GM18505 (cell line): ENCODE measurements around the gene LNPK.
"Not testable (repeated sequence)": the region's sequence is repeated elsewhere in the genome, so short reads cannot be mapped to it uniquely, and the experiment has no call there.

Experiments
- ATAC-seq: cut with Tn5 transposase; IDR thresholded peaks from one replicate; pipeline ENCODE4 v1.9.1; 2021; ENCODE audit not compliant: unreplicated experiment
- POLR2A ChIP-seq: IDR thresholded peaks from 4 replicates; pipeline ENCODE4 v1.6.1; 2011; ENCODE audit warnings: borderline replicate concordance; ENCODE audit not compliant: insufficient read depth, insufficient read length; ENCODE audit errors: extremely low read depth

The LNPK gene

GRCh38 chr2:175950512-175950911 lies 51.6 kb downstream of the LNPK start:
- TF ChIP-seq POLR2A, result no peak
- ATAC-seq, result no peak

DNA sequence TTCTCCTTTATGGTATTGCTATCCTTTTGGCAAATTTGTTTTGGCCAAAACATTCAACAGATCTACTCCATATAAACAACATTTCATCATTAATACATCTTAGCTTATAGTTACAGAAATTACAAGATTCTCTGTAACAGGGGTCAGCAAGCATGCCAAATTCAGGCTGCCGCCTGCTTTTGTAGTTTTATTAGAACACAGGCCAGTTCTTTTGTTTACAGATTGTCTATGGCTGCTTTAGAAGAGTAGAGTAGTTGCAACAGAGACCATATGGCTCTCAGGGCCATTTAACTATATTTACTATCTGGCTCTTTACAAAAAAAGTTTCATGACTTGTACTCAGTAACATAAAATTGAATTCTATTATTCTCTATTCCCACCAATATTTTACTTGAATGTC lies 53.9 kb downstream of the LNPK start:
- no peak for ATAC-seq

DNA sequence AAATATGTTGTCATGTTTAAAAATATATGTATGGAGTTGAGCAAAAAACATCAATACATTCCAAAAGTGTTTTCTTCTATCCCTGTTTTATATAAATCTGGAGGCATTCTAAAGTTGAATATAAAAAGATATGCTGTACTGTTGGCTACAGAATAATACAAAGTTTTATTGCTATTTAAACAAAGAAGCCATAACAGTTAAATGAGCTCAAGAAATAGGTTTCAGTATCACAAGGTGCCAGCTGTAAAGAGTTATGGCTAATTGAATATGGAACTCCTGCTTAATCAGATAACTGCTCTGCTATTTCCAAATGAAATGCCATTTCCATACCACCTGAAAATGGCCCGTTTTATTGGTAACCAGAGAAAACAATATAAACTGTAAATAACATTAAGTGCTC lies 55.0 kb downstream of the LNPK start:
- ATAC-seq, result no peak
- no peak for TF ChIP-seq POLR2A

More for the DNA sequence above, 53.9 kb downstream of the LNPK start:
- no peak for TF ChIP-seq POLR2A

- no peak for TF ChIP-seq POLR2A
- ATAC-seq, result no peak
Observed at GRCh38 chr2:175941699-175942098, 60.4 kb downstream of the LNPK start.

DNA sequence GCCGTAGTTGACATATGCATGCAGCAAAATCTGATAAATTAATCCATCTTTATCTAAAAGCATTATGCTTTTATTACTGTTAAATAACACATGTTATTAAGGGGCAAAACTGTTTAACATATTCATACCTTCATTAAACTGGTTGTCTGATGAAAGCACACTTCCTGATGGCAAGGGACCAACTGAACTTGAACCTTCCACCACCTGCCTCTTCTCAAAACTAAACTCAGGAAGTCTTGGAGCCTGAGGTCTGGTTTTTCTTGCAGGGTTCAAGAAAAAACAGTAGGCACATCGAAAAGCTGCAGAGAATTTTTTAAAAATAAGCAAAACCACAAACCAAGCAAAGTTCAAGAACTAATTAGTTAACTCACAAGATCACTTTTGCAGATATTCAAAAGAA lies 64.9 kb downstream of the LNPK start:
- no peak for TF ChIP-seq POLR2A
- ATAC-seq, result no peak

GRCh38 chr2:175935289-175936181 lies 66.5 kb downstream of the LNPK start:
- no peak for ATAC-seq
- no peak for TF ChIP-seq POLR2A

DNA sequence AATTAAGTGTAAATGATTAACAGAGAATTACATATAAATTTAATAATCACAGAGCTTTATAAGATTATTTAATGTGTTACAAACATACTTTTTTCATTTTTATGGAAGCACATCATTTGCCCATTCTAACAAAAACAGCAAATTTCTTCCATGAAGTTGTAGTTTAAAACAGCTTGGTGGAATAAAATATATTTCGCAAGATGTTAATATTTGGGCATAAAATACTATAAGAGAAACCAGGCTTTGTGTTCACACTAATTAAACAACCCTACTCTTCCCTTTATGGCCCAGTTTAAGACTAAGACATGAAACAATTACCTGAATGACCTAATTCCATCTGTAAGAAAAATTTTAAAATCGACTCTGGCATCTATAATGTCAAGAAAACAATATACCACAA lies 69.4 kb downstream of the LNPK start:
- no peak for ATAC-seq

GRCh38 chr2:175931805-175932204 lies 70.3 kb downstream of the LNPK start:
- ATAC-seq, result no peak

More for the DNA sequence above, 69.4 kb downstream of the LNPK start:
- TF ChIP-seq POLR2A, result no peak

GRCh38 chr2:175930504-175930903 lies 71.6 kb downstream of the LNPK start:
- ATAC-seq, result no peak
- TF ChIP-seq POLR2A, result no peak

More at GRCh38 chr2:175931805-175932204, 70.3 kb downstream of the LNPK start:
- TF ChIP-seq POLR2A, result no peak

DNA sequence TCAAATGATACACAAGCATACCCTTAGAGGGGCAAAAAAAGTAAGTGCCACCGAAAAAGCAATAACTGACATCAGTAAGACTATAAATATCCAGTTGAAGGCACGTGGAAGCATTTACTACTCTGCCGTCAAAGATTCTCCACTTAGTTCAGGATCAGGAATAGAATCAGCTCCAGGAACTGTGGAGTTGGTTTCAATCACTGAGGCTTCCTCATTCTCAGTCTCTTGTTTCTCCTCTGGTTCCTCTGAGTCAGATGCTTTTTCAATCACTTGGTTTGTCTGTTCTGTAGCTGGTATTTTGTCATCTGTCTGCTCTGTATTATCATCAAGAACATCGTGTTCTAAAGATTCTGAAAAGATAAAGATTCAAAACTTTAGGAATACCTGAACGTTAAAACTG lies 72.2 kb downstream of the LNPK start:
- no peak for ATAC-seq
- no peak for TF ChIP-seq POLR2A

DNA sequence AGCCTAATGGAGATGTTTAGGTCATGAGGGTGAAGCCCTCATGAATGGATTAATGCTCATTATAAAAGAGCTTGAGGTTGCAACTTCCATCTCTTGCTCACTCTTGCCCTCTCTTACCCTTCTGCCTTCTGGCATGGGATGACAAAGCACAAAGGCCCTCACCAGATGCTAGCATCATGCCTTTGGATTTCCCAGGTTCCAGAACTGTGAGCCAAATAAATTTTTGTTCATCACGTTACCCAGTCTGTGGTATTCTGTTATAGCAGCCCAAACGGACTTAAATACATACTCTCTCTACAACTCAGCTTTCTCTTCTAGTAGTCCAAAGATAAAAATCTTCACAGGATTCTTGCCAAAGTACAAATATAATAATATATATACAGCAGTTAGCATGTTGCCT lies 75.8 kb downstream of the LNPK start:
- no peak for TF ChIP-seq POLR2A
- no peak for ATAC-seq

DNA sequence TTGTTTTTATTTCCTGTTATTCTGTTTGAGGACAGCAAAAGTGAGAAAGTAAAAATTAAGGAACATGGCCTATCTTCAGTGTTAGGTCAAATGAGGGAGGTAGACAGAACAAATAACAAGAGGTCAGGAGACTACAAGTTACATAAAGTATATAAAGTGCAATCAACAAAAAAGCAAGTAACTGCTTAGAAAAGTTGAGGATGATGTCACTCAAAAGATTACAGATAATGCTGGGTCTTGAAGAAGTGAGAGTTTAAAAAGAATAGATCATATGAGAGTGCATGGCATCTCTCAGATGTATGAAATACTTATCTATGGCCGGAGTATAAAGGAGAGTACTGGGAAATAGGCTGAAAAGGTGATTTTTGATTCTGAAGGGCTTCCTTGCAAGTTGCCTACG lies 79.9 kb downstream of the LNPK start:
- no peak for ATAC-seq
- TF ChIP-seq POLR2A, result no peak

- TF ChIP-seq POLR2A, result no peak
- ATAC-seq, result no peak
Observed at GRCh38 chr2:175918935-175919334, 83.1 kb downstream of the LNPK start.

GRCh38 chr2:175914846-175915245 lies 87.2 kb downstream of the LNPK start:
- TF ChIP-seq POLR2A, result no peak
- ATAC-seq, result no peak

DNA sequence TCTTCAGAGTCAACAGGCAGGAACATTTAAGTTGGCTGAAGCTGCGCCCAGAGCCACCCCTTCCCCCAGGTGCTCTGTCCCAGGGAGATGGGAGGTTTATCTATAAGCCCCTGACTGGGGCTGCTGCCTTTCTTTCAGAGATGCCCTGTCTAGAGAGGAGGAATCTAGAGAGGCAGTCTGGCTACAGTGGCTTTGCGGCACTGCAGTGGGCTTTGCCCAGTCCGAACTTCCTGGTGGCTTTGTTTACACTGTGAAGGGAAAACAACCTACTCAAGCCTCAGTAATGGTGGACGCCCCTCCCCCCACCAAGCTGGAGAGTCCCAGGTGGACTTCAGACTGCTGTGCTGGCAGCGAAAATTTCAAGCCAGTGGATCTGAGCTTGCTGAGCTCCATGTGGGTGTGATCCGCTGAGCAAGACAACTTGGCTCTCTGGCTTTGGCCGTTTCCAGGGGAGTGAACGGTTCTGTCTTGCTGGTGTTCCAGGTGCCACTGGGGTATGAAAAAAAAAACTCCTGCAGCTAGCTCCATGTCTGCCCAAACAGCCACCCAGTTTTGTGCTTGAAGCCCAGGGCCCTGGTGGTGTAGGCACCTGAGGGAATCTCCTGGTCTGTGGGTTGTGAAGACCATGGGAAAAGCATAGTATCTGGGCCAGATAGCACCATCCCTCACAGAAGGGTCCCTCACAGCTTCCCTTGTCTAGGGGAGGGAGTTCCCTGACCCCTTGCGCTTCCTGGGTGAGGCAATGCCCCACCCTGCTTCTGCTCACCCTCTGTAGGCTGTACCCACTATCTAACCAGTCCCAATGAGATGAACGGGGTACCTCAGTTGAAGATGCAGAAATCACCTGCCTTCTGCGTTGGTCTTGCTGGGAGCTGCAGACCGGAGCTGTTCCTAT lies 88.0 kb downstream of the LNPK start:
- ATAC-seq, result not testable (repeated sequence)

- not testable (repeated sequence) for ATAC-seq
Observed at GRCh38 chr2:175913267-175913666, 88.8 kb downstream of the LNPK start.
